ENCODE measurements around the gene STOML1. TPM values are rescaled to one million over a fixed set of nuclear protein-coding genes. Genes with fewer than 3 reads are reported as not detected.

Gene STOML1
- total RNA-seq, 4 donors from 2014 or later = 15.3 to 42.1 (median 30.1) TPM

- intact Hi-C loops (cut with DNase I) = no loop called here
- H3K36me3 ChIP-seq = peaks cover 34 to 43% of the 10 kb centered on the region in 2 donors
- WGBS, 2 donors = 71 to 74% methylated on average over 5 of the region's 5 CpGs
- H3K4me1 ChIP-seq = peaks cover 0 to 22% of the 10 kb centered on the region in 2 donors
- H3K9me3 ChIP-seq = no peaks in the 10 kb centered on the region
- no peak for DNase-seq
- no peak for TF ChIP-seq POLR2A (IDR thresholded peaks at IDR 0.05)
- no peak for TF ChIP-seq CTCF (IDR thresholded peaks at IDR 0.05)
- H3K27ac ChIP-seq = peak overlapping the region in 1 of 3 donors; percentile 30
- H3K4me3 ChIP-seq (replicated peaks in 1 of 3) = no peak overlapping the region
- no peaks in the 10 kb centered on the region for H3K27me3 ChIP-seq
Observed at GRCh38 chr15:74025436-74025835, 33.3 kb upstream of the STOML1 start.

GRCh38 chr15:74024687-74025086 lies 32.6 kb upstream of the STOML1 start:
- no peak for DNase-seq
- H3K36me3 ChIP-seq = peaks cover 34 to 43% of the 10 kb centered on the region in 2 donors
- intact Hi-C loops (cut with DNase I) = no loop called here

GRCh38 chr15:74022706-74023470 lies 30.8 kb upstream of the STOML1 start:
- no peak for DNase-seq
- H3K9me3 ChIP-seq = no peaks in the 10 kb centered on the region
- H3K4me3 ChIP-seq (replicated peaks in 1 of 3) = no peak overlapping the region
- 94 to 95% methylated on average over 63 to 66 of the region's 66 CpGs for WGBS, 2 donors
- TF ChIP-seq POLR2A (IDR thresholded peaks at IDR 0.05) (no peak), CTCF (IDR thresholded peaks at IDR 0.05) (no peak)
- peaks cover 34 to 45% of the 10 kb centered on the region in 2 donors for H3K36me3 ChIP-seq
- H3K27me3 ChIP-seq = no peaks in the 10 kb centered on the region
- H3K27ac ChIP-seq = no peak overlapping the region
- intact Hi-C loops (cut with DNase I) = no loop called here
- H3K4me1 ChIP-seq = peaks cover 0 to 22% of the 10 kb centered on the region in 2 donors

More at GRCh38 chr15:74024687-74025086, 32.6 kb upstream of the STOML1 start:
- no peaks in the 10 kb centered on the region for H3K27me3 ChIP-seq
- TF ChIP-seq CTCF (IDR thresholded peaks at IDR 0.05) = no peak
- TF ChIP-seq POLR2A (IDR thresholded peaks at IDR 0.05) = no peak
- no peak overlapping the region for H3K4me3 ChIP-seq (replicated peaks in 1 of 3)
- peak overlapping the region in 1 of 3 donors; percentile 30 for H3K27ac ChIP-seq
- H3K4me1 ChIP-seq = peaks cover 0 to 22% of the 10 kb centered on the region in 2 donors
- no peaks in the 10 kb centered on the region for H3K9me3 ChIP-seq
- 46 to 71% methylated on average over 2 of the region's 2 CpGs for WGBS, 2 donors

- no peak overlapping the region for H3K27ac ChIP-seq
- TF ChIP-seq POLR2A (IDR thresholded peaks at IDR 0.05) (no peak), CTCF (IDR thresholded peaks at IDR 0.05) (no peak)
- 61 to 84% methylated on average over 2 of the region's 2 CpGs for WGBS, 2 donors
- no peaks in the 10 kb centered on the region for H3K9me3 ChIP-seq
- intact Hi-C loops (cut with DNase I) = no loop called here
- H3K36me3 ChIP-seq = peaks cover 14 to 25% of the 10 kb centered on the region in 2 donors
- no peak overlapping the region for H3K4me3 ChIP-seq (replicated peaks in 1 of 3)
- DNase-seq = no peak
- no peaks in the 10 kb centered on the region for H3K27me3 ChIP-seq
- H3K4me1 ChIP-seq = peaks cover 0 to 15% of the 10 kb centered on the region in 2 donors
Observed at GRCh38 chr15:74019734-74020133, 27.6 kb upstream of the STOML1 start.

GRCh38 chr15:74013374-74013894 lies 21.3 kb upstream of the STOML1 start:
- H3K27ac ChIP-seq = no peak overlapping the region

More at GRCh38 chr15:74013374-74013894, 21.3 kb upstream of the STOML1 start:
- no peak overlapping the region for H3K4me3 ChIP-seq (replicated peaks in 1 of 3)
- peaks cover 23 to 44% of the 10 kb centered on the region in 2 donors for H3K4me1 ChIP-seq
- no peak for DNase-seq
- H3K27me3 ChIP-seq = no peaks in the 10 kb centered on the region
- no peaks in the 10 kb centered on the region for H3K36me3 ChIP-seq
- WGBS, 2 donors = 96% methylated on average over 2 of the region's 2 CpGs
- H3K9me3 ChIP-seq = no peaks in the 10 kb centered on the region
- intact Hi-C loops (cut with DNase I) = no loop called here
- TF ChIP-seq POLR2A (IDR thresholded peaks at IDR 0.05) = no peak
- TF ChIP-seq CTCF (IDR thresholded peaks at IDR 0.05) = no peak
